ENCODE results near the gene WFDC11. TPM values are rescaled to one million over a fixed set of nuclear protein-coding genes. Genes with fewer than 3 reads are reported as not detected.
"Not testable (repeated sequence)": the region's sequence is repeated elsewhere in the genome, so short reads cannot be mapped to it uniquely, and the experiment has no call there.

The WFDC11 gene
- total RNA-seq, 2 experiments from 2014 or later: not detected

DNA sequence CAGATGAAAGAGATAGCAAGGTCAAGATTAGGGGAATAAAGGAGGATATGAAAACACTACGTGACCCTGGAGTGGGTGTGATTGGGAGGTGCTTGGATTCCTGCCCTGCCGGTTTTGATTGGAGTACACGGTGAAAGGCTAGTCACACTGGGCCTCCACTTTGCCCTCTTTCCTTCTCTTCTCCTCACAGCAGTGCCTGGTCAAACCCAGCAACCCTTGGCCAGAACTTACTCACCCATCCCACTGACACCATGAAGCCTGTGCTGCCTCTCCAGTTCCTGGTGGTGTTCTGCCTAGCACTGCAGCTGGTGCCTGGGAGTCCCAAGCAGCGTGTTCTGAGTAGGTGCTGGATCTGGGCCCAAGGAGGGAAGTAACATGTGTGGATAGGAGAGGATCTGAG lies 31.8 kb upstream of the WFDC11 start, which contains the start of gene WFDC13:
WFDC13 (plus strand) TSS at position 166 of the 400 bp plus-strand sequence; CDS start at position 252, 86 bp downstream.
- H3K27me3 Mint-ChIP-seq: peaks cover 41% of the 10 kb centered on the region
- no peaks in the 10 kb centered on the region for H3K36me3 Mint-ChIP-seq (ENCODE audit: low read depth)
- no peak for ATAC-seq (ENCODE audit: poor library complexity)
- H3K9me3 Mint-ChIP-seq: no peaks in the 10 kb centered on the region
- no peak for DNase-seq
- ChIA-PET CTCF (no interaction called here), POLR2A (no interaction called here)
- Histone ChIP-seq H3K9me3 (ENCODE audit: control insufficient read depth in 1 of 2, insufficient read depth in 1 of 2, low read length in 2 of 2) (no peaks in the 10 kb centered on the region), H3K4me1 (ENCODE audit: insufficient read depth, low read length) (no peaks in the 10 kb centered on the region), H3K36me3 (ENCODE audit: insufficient read depth, low read length) (no peaks in the 10 kb centered on the region), H3K27me3 (ENCODE audit: control insufficient read depth in 1 of 2, insufficient read depth in 2 of 2, low read length in 2 of 2) (peaks cover 5 to 9% of the 10 kb centered on the region in 2 experiments), H3K27ac (ENCODE audit: low read depth in 1 of 2, low read length in 2 of 2) (no peak within 1 kb of the TSS), H3K4me3 (ENCODE audit: low read length) (no peak within 1 kb of the TSS)
- H3K4me3 Mint-ChIP-seq: no peak within 1 kb of the TSS
- intact Hi-C loops (cut with DNase I, micrococcal nuclease): no loop called here
- H3K27ac Mint-ChIP-seq: no peak within 1 kb of the TSS
- TF ChIP-seq, protein P1, sequence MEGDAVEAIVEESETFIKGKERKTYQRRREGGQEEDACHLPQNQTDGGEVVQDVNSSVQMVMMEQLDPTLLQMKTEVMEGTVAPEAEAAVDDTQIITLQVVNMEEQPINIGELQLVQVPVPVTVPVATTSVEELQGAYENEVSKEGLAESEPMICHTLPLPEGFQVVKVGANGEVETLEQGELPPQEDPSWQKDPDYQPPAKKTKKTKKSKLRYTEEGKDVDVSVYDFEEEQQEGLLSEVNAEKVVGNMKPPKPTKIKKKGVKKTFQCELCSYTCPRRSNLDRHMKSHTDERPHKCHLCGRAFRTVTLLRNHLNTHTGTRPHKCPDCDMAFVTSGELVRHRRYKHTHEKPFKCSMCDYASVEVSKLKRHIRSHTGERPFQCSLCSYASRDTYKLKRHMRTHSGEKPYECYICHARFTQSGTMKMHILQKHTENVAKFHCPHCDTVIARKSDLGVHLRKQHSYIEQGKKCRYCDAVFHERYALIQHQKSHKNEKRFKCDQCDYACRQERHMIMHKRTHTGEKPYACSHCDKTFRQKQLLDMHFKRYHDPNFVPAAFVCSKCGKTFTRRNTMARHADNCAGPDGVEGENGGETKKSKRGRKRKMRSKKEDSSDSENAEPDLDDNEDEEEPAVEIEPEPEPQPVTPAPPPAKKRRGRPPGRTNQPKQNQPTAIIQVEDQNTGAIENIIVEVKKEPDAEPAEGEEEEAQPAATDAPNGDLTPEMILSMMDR (IDR thresholded peaks at IDR 0.05): no peak
- no peaks in the 10 kb centered on the region for H3K4me1 Mint-ChIP-seq (ENCODE audit: low read depth)

DNA sequence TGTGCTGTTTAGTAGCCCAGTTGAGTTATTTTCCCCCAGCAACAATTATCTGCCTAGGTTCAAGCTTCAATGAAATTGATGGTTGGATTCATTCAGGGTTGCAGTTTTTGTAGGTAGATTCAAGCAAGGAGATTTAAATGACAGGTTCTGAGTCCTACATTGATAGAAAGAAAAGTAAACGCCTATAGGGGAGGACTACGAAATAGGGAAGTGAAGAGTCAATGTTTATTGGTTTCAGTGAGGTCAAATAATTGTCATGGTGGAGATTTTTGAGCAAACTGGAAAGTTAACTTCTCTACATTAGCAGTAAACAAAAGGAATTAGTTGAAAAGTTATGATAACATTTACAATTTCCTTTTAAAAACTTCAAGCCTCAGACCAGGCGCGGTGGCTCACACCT lies 31.1 kb upstream of the WFDC11 start:
- Mint-ChIP-seq H3K9me3 (peaks cover 2% of the 10 kb centered on the region), H3K36me3 (ENCODE audit: low read depth) (no peaks in the 10 kb centered on the region), H3K27ac (no peak overlapping the region), H3K4me1 (ENCODE audit: low read depth) (no peaks in the 10 kb centered on the region), H3K4me3 (no peak overlapping the region), H3K27me3 (peaks cover 40% of the 10 kb centered on the region)
- Histone ChIP-seq H3K27ac (ENCODE audit: low read depth in 1 of 2, low read length in 2 of 2) (no peak overlapping the region), H3K4me1 (ENCODE audit: insufficient read depth, low read length) (no peaks in the 10 kb centered on the region), H3K36me3 (ENCODE audit: insufficient read depth, low read length) (no peaks in the 10 kb centered on the region), H3K27me3 (ENCODE audit: control insufficient read depth in 1 of 2, insufficient read depth in 2 of 2, low read length in 2 of 2) (peaks cover 5 to 9% of the 10 kb centered on the region in 2 experiments), H3K4me3 (ENCODE audit: low read length) (no peak overlapping the region), H3K9me3 (ENCODE audit: control insufficient read depth in 1 of 2, insufficient read depth in 1 of 2, low read length in 2 of 2) (no peaks in the 10 kb centered on the region)
- intact Hi-C loops (cut with DNase I, micrococcal nuclease): no loop called here
- TF ChIP-seq, protein P1 (IDR thresholded peaks at IDR 0.05): no peak
- ATAC-seq (ENCODE audit: poor library complexity): no peak
- POLR2A ChIA-PET: no interaction called here
- CTCF ChIA-PET: no interaction called here
- no peak for DNase-seq

DNA sequence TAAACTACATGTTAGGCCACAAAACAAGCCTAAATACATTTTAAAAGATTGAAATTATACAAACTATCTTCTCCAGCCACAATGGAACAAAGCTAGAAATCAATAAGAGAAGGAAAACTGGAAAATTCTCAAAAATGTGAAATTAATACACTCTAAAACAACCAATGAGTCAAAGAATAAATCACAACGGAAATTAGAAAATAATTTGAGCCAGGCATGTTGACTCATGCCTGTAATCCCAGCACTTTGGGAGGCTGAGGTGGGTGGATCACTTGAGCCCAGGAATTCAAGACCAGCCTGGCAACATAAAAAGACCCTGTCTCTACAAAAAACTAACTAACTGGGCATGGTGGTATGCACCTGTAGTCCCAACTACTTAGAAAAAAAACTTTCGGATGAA lies 25.5 kb upstream of the WFDC11 start:
- no peak overlapping the region for H3K27ac Mint-ChIP-seq
- ChIA-PET CTCF (no interaction called here), POLR2A (no interaction called here)
- Histone ChIP-seq H3K27ac (ENCODE audit: low read depth in 1 of 2, low read length in 2 of 2) (no peak overlapping the region), H3K27me3 (ENCODE audit: control insufficient read depth in 1 of 2, insufficient read depth in 2 of 2, low read length in 2 of 2) (no peaks in the 10 kb centered on the region), H3K4me1 (ENCODE audit: insufficient read depth, low read length) (no peaks in the 10 kb centered on the region), H3K36me3 (ENCODE audit: insufficient read depth, low read length) (no peaks in the 10 kb centered on the region), H3K9me3 (ENCODE audit: control insufficient read depth in 1 of 2, insufficient read depth in 1 of 2, low read length in 2 of 2) (peaks cover 0 to 5% of the 10 kb centered on the region in 2 experiments), H3K4me3 (ENCODE audit: low read length) (no peak overlapping the region)
- TF ChIP-seq, protein P1 (IDR thresholded peaks at IDR 0.05): no peak
- H3K4me1 Mint-ChIP-seq (ENCODE audit: low read depth): no peaks in the 10 kb centered on the region
- H3K9me3 Mint-ChIP-seq: peaks cover 2% of the 10 kb centered on the region
- DNase-seq: no peak
- intact Hi-C loops (cut with DNase I, micrococcal nuclease): no loop called here
- no peak overlapping the region for H3K4me3 Mint-ChIP-seq
- H3K36me3 Mint-ChIP-seq (ENCODE audit: low read depth): no peaks in the 10 kb centered on the region
- H3K27me3 Mint-ChIP-seq: peaks cover 46% of the 10 kb centered on the region
- no peak for ATAC-seq (ENCODE audit: poor library complexity)

DNA sequence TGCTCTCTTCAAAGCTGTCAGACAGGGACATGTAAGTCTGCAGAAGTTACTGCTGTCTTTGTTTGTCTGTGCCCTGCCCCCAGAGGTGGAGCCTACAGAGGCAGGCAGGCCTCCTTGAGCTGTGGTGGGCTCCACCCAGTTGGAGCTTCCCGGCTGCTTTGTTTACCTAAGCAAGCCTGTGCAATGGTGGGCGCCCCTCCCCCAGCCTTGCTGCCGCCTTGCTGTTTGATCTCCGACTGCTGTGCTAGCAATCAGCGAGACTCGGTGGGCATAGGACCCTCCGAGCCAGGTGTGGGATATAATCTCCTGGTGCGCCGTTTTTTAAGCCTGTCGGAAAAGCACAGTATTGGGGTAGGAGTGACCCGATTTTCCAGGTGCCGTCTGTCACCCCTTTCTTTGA lies 23.3 kb upstream of the WFDC11 start:
- ATAC-seq (ENCODE audit: poor library complexity); H3K4me3 Mint-ChIP-seq; H3K27me3 ChIP-seq (ENCODE audit: control insufficient read depth in 1 of 2, insufficient read depth in 2 of 2, low read length in 2 of 2); H3K4me1 ChIP-seq (ENCODE audit: insufficient read depth, low read length); H3K9me3 ChIP-seq (ENCODE audit: control insufficient read depth in 1 of 2, insufficient read depth in 1 of 2, low read length in 2 of 2); H3K4me1 Mint-ChIP-seq (ENCODE audit: low read depth); DNase-seq; H3K27ac Mint-ChIP-seq; H3K27ac ChIP-seq (ENCODE audit: low read depth in 1 of 2, low read length in 2 of 2); POLR2A ChIA-PET; intact Hi-C loops (cut with DNase I, micrococcal nuclease); H3K9me3 Mint-ChIP-seq; CTCF ChIA-PET; H3K36me3 ChIP-seq (ENCODE audit: insufficient read depth, low read length); H3K4me3 ChIP-seq (ENCODE audit: low read length); H3K36me3 Mint-ChIP-seq (ENCODE audit: low read depth): not testable (repeated sequence)
- H3K27me3 Mint-ChIP-seq: peaks cover 48% of the 10 kb centered on the region
